GM23338 (cell line): ENCODE measurements around the gene ACTR5. TPM values are rescaled to one million over a fixed set of nuclear protein-coding genes. Genes with fewer than 3 reads are reported as not detected.

Experiments
- ATAC-seq: fragments of 200-7000 bp; cut with Tn5 transposase; 3 replicates; pipeline ENCODE4 v1.9.1; 2020
- DNase-seq: peaks from one replicate; pipeline ENCODE4 v3.0.0-alpha.2; 2015; ENCODE audit warnings: low spot score
- H2AFZ ChIP-seq: fragments of 200-600 bp; sonication (generic); 2 replicates; pipeline ENCODE4 v1.8.0; 2016; ENCODE audit warnings: antibody characterized with exemption, mild to moderate bottlenecking, moderate library complexity
- H3F3A ChIP-seq: fragments of 200-600 bp; sonication (generic); replicated peaks from 2 replicates; pipeline ENCODE4 v1.8.0; 2017; ENCODE audit warnings: antibody characterized with exemption, mixed run types, low read depth
- H3K27ac ChIP-seq: fragments of 200-600 bp; sonication (generic); 2 replicates; pipeline ENCODE4 v1.6.1; 2016; ENCODE audit warnings: low read depth
- H3K27me3 ChIP-seq: fragments of 200-600 bp; sonication (generic); 2 replicates; pipeline ENCODE4 v1.8.0; 2016; ENCODE audit warnings: mild to moderate bottlenecking, mixed run types, moderate library complexity; ENCODE audit not compliant: insufficient read depth
- H3K36me3 ChIP-seq: fragments of 200-600 bp; sonication (generic); 2 replicates; pipeline ENCODE4 v1.8.0; 2016; ENCODE audit warnings: mild to moderate bottlenecking; ENCODE audit not compliant: insufficient read depth
- H3K4me1 ChIP-seq: fragments of 200-600 bp; sonication (generic); 2 replicates; pipeline ENCODE4 v1.8.0; 2016; ENCODE audit warnings: mild to moderate bottlenecking, moderate library complexity; ENCODE audit not compliant: insufficient read depth
- H3K4me2 ChIP-seq: fragments of 200-600 bp; sonication (generic); 2 replicates; pipeline ENCODE4 v1.7.1; 2017; ENCODE audit warnings: mixed run types
- H3K4me3 ChIP-seq: fragments of 200-600 bp; sonication (generic); 2 replicates; pipeline ENCODE4 v1.6.1; 2016; ENCODE audit warnings: mixed run types
- H3K79me2 ChIP-seq: fragments of 200-600 bp; sonication (generic); replicated peaks from 2 replicates; pipeline ENCODE4 v1.8.0; 2017; ENCODE audit warnings: mild to moderate bottlenecking; ENCODE audit not compliant: insufficient read depth
- H3K9me2 ChIP-seq: fragments of 200-600 bp; sonication (generic); 2 replicates; pipeline ENCODE4 v1.8.0; 2017; ENCODE audit not compliant: insufficient read depth
- H4K20me1 ChIP-seq: fragments of 200-600 bp; sonication (generic); replicated peaks from 2 replicates; pipeline ENCODE4 v1.8.0; 2017; ENCODE audit warnings: mild to moderate bottlenecking; ENCODE audit not compliant: insufficient read depth
- H3K27ac Mint-ChIP-seq: 2 replicates; pipeline ENCODE4 v1.8.0; 2020; ENCODE audit warnings: inconsistent platforms, mild to moderate bottlenecking, moderate library complexity, mixed read lengths
- H3K27me3 Mint-ChIP-seq: 3 replicates; pipeline ENCODE4 v1.8.0; 2022; ENCODE audit warnings: low read depth, mild to moderate bottlenecking, moderate library complexity, mixed read lengths, inconsistent platforms; ENCODE audit not compliant: insufficient read depth, poor library complexity
- H3K36me3 Mint-ChIP-seq: 3 replicates; pipeline ENCODE4 v1.8.0; 2021; ENCODE audit warnings: low read depth, mild to moderate bottlenecking, inconsistent platforms, moderate library complexity, mixed read lengths
- H3K4me1 Mint-ChIP-seq: 3 replicates; pipeline ENCODE4 v1.8.0; 2020; ENCODE audit warnings: mild to moderate bottlenecking, inconsistent platforms, mixed read lengths
- H3K4me3 Mint-ChIP-seq: 3 replicates; pipeline ENCODE4 v1.8.0; 2021; ENCODE audit warnings: moderate library complexity, mild to moderate bottlenecking, inconsistent platforms, mixed read lengths
- H3K9me3 Mint-ChIP-seq: 3 replicates; pipeline ENCODE4 v1.8.0; 2020; ENCODE audit warnings: moderate library complexity, mild to moderate bottlenecking, inconsistent platforms, mixed read lengths
- CREB1 ChIP-seq: fragments of 250-450 bp; sonication (Bioruptor Pico); IDR thresholded peaks from 2 replicates; pipeline ENCODE4 v1.5.0; 2020; ENCODE audit warnings: low read depth, mild to moderate bottlenecking, moderate library complexity
- ETS1 ChIP-seq: IDR thresholded peaks from 2 replicates; pipeline ENCODE4 v1.6.1; 2016; ENCODE audit warnings: antibody characterized with exemption
- EZH2 ChIP-seq: fragments of 200-600 bp; sonication (generic); IDR thresholded peaks from one replicate; pipeline ENCODE4 v1.8.0; 2017; ENCODE audit warnings: antibody characterized with exemption, mild to moderate bottlenecking, low read depth; ENCODE audit not compliant: unreplicated experiment
- EZH2phosphoT487 ChIP-seq: fragments of 200-600 bp; sonication (generic); IDR thresholded peaks from one replicate; pipeline ENCODE4 v1.8.1; 2018; ENCODE audit warnings: antibody characterized with exemption; ENCODE audit not compliant: unreplicated experiment
- JUNB ChIP-seq: IDR thresholded peaks from one replicate; pipeline ENCODE4 v1.6.1; 2016; ENCODE audit warnings: antibody characterized with exemption; ENCODE audit not compliant: unreplicated experiment
- NANOG ChIP-seq: IDR thresholded peaks from 2 replicates; pipeline ENCODE4 v1.6.1; 2016; ENCODE audit warnings: antibody characterized with exemption, borderline replicate concordance
- POLR2AphosphoS5 ChIP-seq: IDR thresholded peaks from 2 replicates; pipeline ENCODE4 v1.6.1; 2016; ENCODE audit warnings: antibody characterized with exemption, low read depth
- REST ChIP-seq: IDR thresholded peaks from one replicate; pipeline ENCODE4 v1.6.1; 2018; ENCODE audit warnings: antibody characterized with exemption; ENCODE audit not compliant: unreplicated experiment
- polyA plus RNA-seq: library from polyadenylated mRNA; unstranded; fragments of >200 nt; fragmentation: Nextera tagmentation; extraction: Ambion mirVana; gene quantifications from 2 replicates; pipeline ENCODE4 v1.2.1, GENCODE V29; 2016
- total RNA-seq: library from RNA; depleted of rRNA; stranded (reverse); fragments of >200 nt; shearing (Covaris generic); gene quantifications from 2 replicates; pipeline ENCODE4 v1.2.3, GENCODE V29; 2014

ACTR5 gene
- total and polyA plus RNA-seq, 2 experiments from 2014 or later, result 8.4 to 21.8 TPM

- Histone ChIP-seq H3F3A (peaks cover 16% of the 10 kb centered on the region; the same call in 1 of the 2 replicates), H3K36me3 (no peaks in the 10 kb centered on the region), H3K4me3 (peak overlapping the region; percentile 61), H3K27me3 (peaks cover 99% of the 10 kb centered on the region), H3K27ac (no peak overlapping the region), H2AFZ (peak overlapping the region; percentile 98), H3K79me2 (no peaks in the 10 kb centered on the region), H3K4me2 (peak overlapping the region; percentile 83), H3K4me1 (peaks cover 52% of the 10 kb centered on the region), H4K20me1 (no peaks in the 10 kb centered on the region; the same call in 1 of the 2 replicates), H3K9me2 (no peaks in the 10 kb centered on the region)
- Mint-ChIP-seq H3K36me3 (no peaks in the 10 kb centered on the region; the same call in 2 of the 3 replicates), H3K4me3 (peak overlapping the region; percentile 74), H3K4me1 (peaks cover 55% of the 10 kb centered on the region), H3K9me3 (peaks cover 13% of the 10 kb centered on the region), H3K27ac (no peak overlapping the region), H3K27me3 (peaks cover 97% of the 10 kb centered on the region)
- no peak for TF ChIP-seq NANOG
- no peak for TF ChIP-seq EZH2
- TF ChIP-seq POLR2AphosphoS5, result 0 out of 2 replicates have a peak, but pooled peaks have one; percentile 0
- DNase-seq, result no peak
- peak; percentile 0 for ATAC-seq
Measured at GRCh38 chr20:38727607-38728190, 20.6 kb upstream of the ACTR5 start.

GRCh38 chr20:38728191-38728781 is 20.0 kb upstream of the ACTR5 start:
- Histone ChIP-seq H3K4me2 (peak overlapping the region; percentile 83), H3K4me1 (peaks cover 46% of the 10 kb centered on the region), H3F3A (peaks cover 12% of the 10 kb centered on the region; the same call in 1 of the 2 replicates), H4K20me1 (no peaks in the 10 kb centered on the region; the same call in 1 of the 2 replicates), H3K9me2 (no peaks in the 10 kb centered on the region), H3K36me3 (no peaks in the 10 kb centered on the region), H3K79me2 (no peaks in the 10 kb centered on the region), H3K4me3 (peak overlapping the region; percentile 61), H2AFZ (peak overlapping the region; percentile 98), H3K27me3 (peaks cover 99% of the 10 kb centered on the region), H3K27ac (no peak overlapping the region)
- DNase-seq (peak; percentile 68), ATAC-seq (no peak)
- TF ChIP-seq EZH2, result peak; percentile 91
- TF ChIP-seq JUNB, result no peak
- peaks cover 13% of the 10 kb centered on the region for H3K9me3 Mint-ChIP-seq
- H3K27ac Mint-ChIP-seq, result no peak overlapping the region
- H3K27me3 Mint-ChIP-seq, result peaks cover 93% of the 10 kb centered on the region
- H3K36me3 Mint-ChIP-seq, result no peaks in the 10 kb centered on the region; the same call in 2 of the 3 replicates
- peak overlapping the region; percentile 74 for H3K4me3 Mint-ChIP-seq
- peaks cover 49% of the 10 kb centered on the region for H3K4me1 Mint-ChIP-seq

- Histone ChIP-seq H3K79me2 (no peaks in the 10 kb centered on the region), H3K4me3 (peak overlapping the region; percentile 61), H4K20me1 (no peaks in the 10 kb centered on the region; the same call in 1 of the 2 replicates), H2AFZ (peak overlapping the region; percentile 98; the same call in 1 of the 2 replicates), H3K27me3 (peaks cover 99% of the 10 kb centered on the region), H3K27ac (no peak overlapping the region), H3F3A (peaks cover 11% of the 10 kb centered on the region; the same call in 1 of the 2 replicates), H3K9me2 (no peaks in the 10 kb centered on the region), H3K4me1 (peaks cover 43% of the 10 kb centered on the region), H3K4me2 (peak overlapping the region; percentile 83), H3K36me3 (no peaks in the 10 kb centered on the region)
- no peak for TF ChIP-seq CREB1
- TF ChIP-seq REST, result no peak
- TF ChIP-seq ETS1, result no peak
- TF ChIP-seq EZH2, result peak; percentile 100
- TF ChIP-seq EZH2phosphoT487, result peak; percentile 72
- peak; percentile 96 for DNase-seq
- H3K36me3 Mint-ChIP-seq, result no peaks in the 10 kb centered on the region; the same call in 2 of the 3 replicates
- peaks cover 13% of the 10 kb centered on the region for H3K9me3 Mint-ChIP-seq
- peaks cover 47% of the 10 kb centered on the region for H3K4me1 Mint-ChIP-seq
- H3K4me3 Mint-ChIP-seq, result peak overlapping the region; percentile 74
- H3K27me3 Mint-ChIP-seq, result peaks cover 86% of the 10 kb centered on the region
- H3K27ac Mint-ChIP-seq, result no peak overlapping the region
- peak; percentile 6 for ATAC-seq
Measured at GRCh38 chr20:38728911-38729642, 19.2 kb upstream of the ACTR5 start.
